Right lobe of liver (tissue), 6 donors: Measurements from ENCODE around the gene GABRA4. TPM values are rescaled to one million over a fixed set of nuclear protein-coding genes. Genes with fewer than 3 reads are reported as not detected.

ENCODE experiments used
- ATAC-seq, 4 donors: fragments of 200-7000 bp; cut with Tn5 transposase; one replicate each; pipeline ENCODE4 v1.9.1; 2020; ENCODE audit warnings: mild to moderate bottlenecking in 4 of 4, moderate library complexity in 4 of 4
- DNase-seq, 3 donors: peaks; one replicate each; pipeline ENCODE4 v3.0.0-alpha.2; 2020
- H3K27ac ChIP-seq, 3 donors: fragments of 200-600 bp; one replicate each; pipeline ENCODE4 v1.8.0; 2022
- H3K27me3 ChIP-seq, 2 donors: fragments of 200-600 bp; one replicate each; pipeline ENCODE4 v1.8.0; 2022
- H3K36me3 ChIP-seq, 4 donors: fragments of 200-600 bp; sonication (generic) in 1 of 4; one replicate each; pipeline versions ENCODE4 v1.5.1 to v1.8.0; 2017 to 2022; ENCODE audit warnings: control low read depth in 1 of 4
- H3K4me1 ChIP-seq, 4 donors: fragments of 200-600 bp; sonication (generic) in 1 of 4; one replicate each; pipeline versions ENCODE4 v1.5.1 to v1.8.0; 2017 to 2022; ENCODE audit warnings: control low read depth in 1 of 4
- H3K4me3 ChIP-seq, 3 donors: fragments of 200-600 bp; one replicate each; pipeline ENCODE4 v1.8.0; 2022
- H3K9me3 ChIP-seq, 4 donors: fragments of 200-600 bp; sonication (generic) in 1 of 4; one replicate each; pipeline versions ENCODE4 v1.5.1 to v1.8.0; 2017 to 2022; ENCODE audit warnings: control low read depth in 1 of 4
- POLR2A ChIP-seq: fragments of 450-650 bp; IDR thresholded peaks from one replicate; pipeline ENCODE4 v1.6.1; 2017; ENCODE audit warnings: antibody characterized with exemption, mild to moderate bottlenecking
- WGBS: methylation state at CpG from one replicate; pipeline ENCODE4 v1.1.6; 2018; ENCODE audit warnings: low coverage, low lambda C conversion rate; ENCODE audit not compliant: insufficient coverage; ENCODE audit errors: missing lambda C conversion rate; 5-methylcytosine and 5-hydroxymethylcytosine counted together
- intact Hi-C, 2 donors: fragments of 100-400 bp; cut with DNase I; formaldehyde crosslinking; loops; one replicate each; pipeline versions ENCODE4 v1.11.2 to v1.14.1; 2022
- total RNA-seq, 6 experiments: library from RNA; depleted of rRNA in 2 of 6; stranded (reverse); fragments of >200 nt in 2 of 6; fragmentation: NEBNext Ultra II Directional in 3 of 6; extraction: Animal tissue kit (Norgen Biotek cat#: 25700) in 3 of 6; gene quantifications; one replicate each; pipeline versions ENCODE4 v1.1.0 to v1.2.4, GENCODE V29; 2016 to 2023
- TF ChIP-seq, protein P1 (sequence below), 4 donors: fragments of 200-600 bp in 3 of 4; fragments of 450-650 bp in 1 of 4; IDR thresholded peaks; one replicate each; pipeline versions ENCODE4 v1.5.1 to v1.8.0; 2016 to 2022; ENCODE audit warnings: antibody characterized with exemption in 4 of 4, mild to moderate bottlenecking in 2 of 4
- donor health status: DM: no; HTN: yes; CAD: no.
- donor health status: DM: no; HTN: no; CAD: no.
- donor health status: DM: no; HTN: no; CAD: no.
- donor health status: DM: no; HTN: yes; CAD: no.
- donor health status: DM: no; HTN: yes; CAD: no.

Gene GABRA4
- total RNA-seq, 6 experiments from 2014 or later: 0.12 TPM; not detected in 5

- no peaks in the 10 kb centered on the region for H3K4me1 ChIP-seq
- intact Hi-C loops: no loop called here
- no peak overlapping the region for H3K27ac ChIP-seq
- no peaks in the 10 kb centered on the region for H3K36me3 ChIP-seq
- WGBS: 70% methylated on average over 3 of the region's 3 CpGs
- no peak overlapping the region for H3K4me3 ChIP-seq
- ATAC-seq (no peak), DNase-seq (no peak)
- no peak for TF ChIP-seq POLR2A
- TF ChIP-seq, protein P1, sequence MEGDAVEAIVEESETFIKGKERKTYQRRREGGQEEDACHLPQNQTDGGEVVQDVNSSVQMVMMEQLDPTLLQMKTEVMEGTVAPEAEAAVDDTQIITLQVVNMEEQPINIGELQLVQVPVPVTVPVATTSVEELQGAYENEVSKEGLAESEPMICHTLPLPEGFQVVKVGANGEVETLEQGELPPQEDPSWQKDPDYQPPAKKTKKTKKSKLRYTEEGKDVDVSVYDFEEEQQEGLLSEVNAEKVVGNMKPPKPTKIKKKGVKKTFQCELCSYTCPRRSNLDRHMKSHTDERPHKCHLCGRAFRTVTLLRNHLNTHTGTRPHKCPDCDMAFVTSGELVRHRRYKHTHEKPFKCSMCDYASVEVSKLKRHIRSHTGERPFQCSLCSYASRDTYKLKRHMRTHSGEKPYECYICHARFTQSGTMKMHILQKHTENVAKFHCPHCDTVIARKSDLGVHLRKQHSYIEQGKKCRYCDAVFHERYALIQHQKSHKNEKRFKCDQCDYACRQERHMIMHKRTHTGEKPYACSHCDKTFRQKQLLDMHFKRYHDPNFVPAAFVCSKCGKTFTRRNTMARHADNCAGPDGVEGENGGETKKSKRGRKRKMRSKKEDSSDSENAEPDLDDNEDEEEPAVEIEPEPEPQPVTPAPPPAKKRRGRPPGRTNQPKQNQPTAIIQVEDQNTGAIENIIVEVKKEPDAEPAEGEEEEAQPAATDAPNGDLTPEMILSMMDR (IDR thresholded peaks at IDR 0.05): no peak
- H3K9me3 ChIP-seq: no peaks in the 10 kb centered on the region
- H3K27me3 ChIP-seq: no peaks in the 10 kb centered on the region
Observed at GRCh38 chr4:47013373-47013772, 20.0 kb upstream of the GABRA4 start.

- intact Hi-C loops: no loop called here
- H3K27ac ChIP-seq: no peak overlapping the region
- no peaks in the 10 kb centered on the region for H3K27me3 ChIP-seq
- TF ChIP-seq, protein P1 (IDR thresholded peaks at IDR 0.05): no peak
- TF ChIP-seq POLR2A: no peak
- DNase-seq (no peak), ATAC-seq (no peak)
- H3K4me3 ChIP-seq: no peak overlapping the region
- H3K9me3 ChIP-seq: no peaks in the 10 kb centered on the region
- no peaks in the 10 kb centered on the region for H3K36me3 ChIP-seq
- no peaks in the 10 kb centered on the region for H3K4me1 ChIP-seq
Observed at GRCh38 chr4:47012676-47013075, 19.3 kb upstream of the GABRA4 start.

- Histone ChIP-seq H3K36me3 (no peaks in the 10 kb centered on the region), H3K27ac (no peak overlapping the region), H3K4me1 (no peaks in the 10 kb centered on the region), H3K4me3 (peak overlapping the region in 1 of 3 donors; percentile 26), H3K27me3 (no peaks in the 10 kb centered on the region), H3K9me3 (no peaks in the 10 kb centered on the region)
- intact Hi-C loops: no loop called here
- DNase-seq (no peak), ATAC-seq (peak; percentile 44 to 89 (median 78))
- no peak for TF ChIP-seq POLR2A
- TF ChIP-seq, protein P1 (IDR thresholded peaks at IDR 0.05): no peak
- WGBS: 0% methylated on average over 1 of the region's 2 CpGs
Observed at GRCh38 chr4:47010912-47011446, 17.6 kb upstream of the GABRA4 start.

DNA sequence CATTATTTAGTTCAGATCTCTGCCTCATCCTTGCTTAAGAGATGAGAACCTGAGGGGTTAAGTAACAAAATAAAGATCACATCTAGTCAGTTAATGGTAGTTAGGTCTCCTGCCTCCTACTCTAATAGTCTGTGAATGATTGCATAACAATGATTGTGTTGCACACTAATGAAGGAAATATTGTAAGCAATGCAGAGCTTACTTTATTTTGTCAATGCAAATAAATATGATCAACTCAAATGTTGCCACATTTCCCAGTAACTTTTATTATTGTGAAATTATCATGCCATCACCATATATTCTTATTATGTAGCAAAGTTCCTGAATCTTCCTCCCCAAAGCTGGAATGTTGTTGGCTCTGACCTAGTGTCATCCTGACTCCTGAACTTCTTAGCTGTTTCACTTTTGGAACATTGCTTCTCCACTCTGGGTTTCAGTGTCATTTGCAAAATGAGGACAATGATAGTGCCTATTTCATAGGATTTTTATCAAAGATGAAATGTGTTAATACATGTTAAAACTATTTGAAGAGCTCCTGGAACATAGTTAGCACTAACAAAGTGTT is 17.0 kb upstream of the GABRA4 start:
- H3K36me3 ChIP-seq: no peaks in the 10 kb centered on the region
- H3K9me3 ChIP-seq: no peaks in the 10 kb centered on the region
- no peak for DNase-seq
- ATAC-seq: peak in 3 of 4 donors; percentile 52 to 55 (median 52)
- peak overlapping the region in 1 of 3 donors; percentile 26 for H3K4me3 ChIP-seq
- TF ChIP-seq POLR2A: no peak
- TF ChIP-seq, protein P1 (IDR thresholded peaks at IDR 0.05): no peak
- no peaks in the 10 kb centered on the region for H3K27me3 ChIP-seq
- no peaks in the 10 kb centered on the region for H3K4me1 ChIP-seq
- no peak overlapping the region for H3K27ac ChIP-seq
- intact Hi-C loops: no loop called here

GRCh38 chr4:47002580-47002979 is 9.2 kb upstream of the GABRA4 start:
- Histone ChIP-seq H3K4me1 (no peaks in the 10 kb centered on the region), H3K36me3 (no peaks in the 10 kb centered on the region), H3K4me3 (no peak overlapping the region), H3K27ac (no peak overlapping the region), H3K27me3 (no peaks in the 10 kb centered on the region), H3K9me3 (no peaks in the 10 kb centered on the region)
- no peak for TF ChIP-seq POLR2A
- TF ChIP-seq, protein P1 (IDR thresholded peaks at IDR 0.05): peak in 1 of 4 donors; percentile 14
- no peak for DNase-seq
- intact Hi-C loops: no loop called here
- ATAC-seq: peak in 1 of 4 donors; percentile 48
- WGBS: 57% methylated on average over 1 of the region's 1 CpG
